Brain microvascular endothelial cell (primary cell): ENCODE measurements around the gene ATAD3C.
"Not testable (repeated sequence)": the region's sequence is repeated elsewhere in the genome, so short reads cannot be mapped to it uniquely, and the experiment has no call there.

ENCODE experiments used
- DNase-seq: peaks from one replicate; pipeline ENCODE4 v3.0.0-alpha.2; 2020
- H3K27ac ChIP-seq: fragments of 250-450 bp; sonication (Bioruptor Pico); 2 replicates; pipeline ENCODE4 v1.5.1; 2020; ENCODE audit warnings: mild to moderate bottlenecking, moderate library complexity
- H3K27me3 ChIP-seq: fragments of 250-450 bp; sonication (Bioruptor Pico); replicated peaks from 2 replicates; pipeline ENCODE4 v1.5.1; 2020; ENCODE audit warnings: mild to moderate bottlenecking
- H3K36me3 ChIP-seq: fragments of 250-450 bp; sonication (Bioruptor Pico); replicated peaks from 2 replicates; pipeline ENCODE4 v1.5.1; 2020; ENCODE audit warnings: mild to moderate bottlenecking
- H3K4me3 ChIP-seq: 2 replicates; pipeline ENCODE4 v1.5.1; 2011; ENCODE audit warnings: low read depth, mild to moderate bottlenecking, control low read depth, low read length, moderate library complexity
- CTCF ChIP-seq: IDR thresholded peaks from 2 replicates; pipeline ENCODE4 v1.5.1; 2011; ENCODE audit warnings: low read depth, mild to moderate bottlenecking, moderate library complexity, low read length, control low read depth, inconsistent platforms; ENCODE audit errors: missing control alignments
- in situ Hi-C: cut with HindIII; loops from 2 replicates; pipeline ENCODE4 v1.10.0; 2017; ENCODE audit warnings: low sequenced_read_pairs, low pct_ligation_motif_present

ATAD3C gene

GRCh38 chr1:1460540-1461130 is 11.1 kb downstream of the ATAD3C start:
- DNase-seq: no peak
- in situ Hi-C loops: no loop called here
- no peaks in the 10 kb centered on the region for H3K36me3 ChIP-seq
- H3K27ac ChIP-seq: no peak overlapping the region
- H3K4me3 ChIP-seq: no peak overlapping the region
- no peaks in the 10 kb centered on the region for H3K27me3 ChIP-seq
- no peak for TF ChIP-seq CTCF

- TF ChIP-seq CTCF: no peak
- H3K27me3 ChIP-seq: no peaks in the 10 kb centered on the region
- no peak overlapping the region for H3K27ac ChIP-seq
- DNase-seq: no peak
- H3K4me3 ChIP-seq: no peak overlapping the region
- no peaks in the 10 kb centered on the region for H3K36me3 ChIP-seq
- in situ Hi-C loops: no loop called here
These were observed 12.3 kb downstream of the ATAD3C start for GRCh38 chr1:1461721-1462317.

GRCh38 chr1:1462318-1462966 is 13.0 kb downstream of the ATAD3C start:
- Histone ChIP-seq H3K36me3 (no peaks in the 10 kb centered on the region), H3K27me3 (no peaks in the 10 kb centered on the region), H3K4me3 (no peak overlapping the region), H3K27ac (no peak overlapping the region)
- no peak for TF ChIP-seq CTCF
- no peak for DNase-seq
- in situ Hi-C loops: no loop called here

GRCh38 chr1:1463312-1463711 is 13.8 kb downstream of the ATAD3C start:
- no peaks in the 10 kb centered on the region for H3K36me3 ChIP-seq
- no peak overlapping the region for H3K27ac ChIP-seq
- H3K4me3 ChIP-seq: no peak overlapping the region
- no peak for TF ChIP-seq CTCF
- H3K27me3 ChIP-seq: no peaks in the 10 kb centered on the region
- in situ Hi-C loops: no loop called here
- no peak for DNase-seq

GRCh38 chr1:1468196-1468985 is 18.9 kb downstream of the ATAD3C start:
- H3K36me3 ChIP-seq, H3K27ac ChIP-seq, H3K4me3 ChIP-seq, in situ Hi-C loops, DNase-seq, H3K27me3 ChIP-seq: not testable (repeated sequence)

- Histone ChIP-seq H3K36me3 (no peaks in the 10 kb centered on the region), H3K27me3 (no peaks in the 10 kb centered on the region), H3K27ac (peak overlapping the region; percentile 59), H3K4me3 (peak overlapping the region; percentile 81)
- no peak for TF ChIP-seq CTCF
- in situ Hi-C loops: no loop called here
- DNase-seq: no peak
These were observed 21.3 kb downstream of the ATAD3C start for GRCh38 chr1:1470626-1471388.
